Heart left ventricle (tissue), 16 donors: ENCODE measurements around the gene LTBP2. TPM values are rescaled to one million over a fixed set of nuclear protein-coding genes. Genes with fewer than 3 reads are reported as not detected.

Experiments
- ATAC-seq, 4 donors: fragments of 200-7000 bp; cut with Tn5 transposase; one replicate each; pipeline ENCODE4 v1.9.1; 2020 to 2022; ENCODE audit warnings: moderate library complexity in 4 of 4, mild to moderate bottlenecking in 3 of 4, moderate number of reproducible peaks in 1 of 4
- DNase-seq, 5 donors: peaks; one replicate each; pipeline ENCODE4 v3.0.0-alpha.2; 2020
- H3K27ac ChIP-seq, 12 donors: fragments of 200-600 bp; sonication (generic) in 4 of 12; one replicate each; pipeline versions ENCODE4 v1.5.0 to v1.8.0; 2016 to 2022; ENCODE audit warnings: mild to moderate bottlenecking in 2 of 12
- H3K27me3 ChIP-seq, 9 donors: fragments of 200-600 bp; sonication (generic) in 2 of 9; one replicate each; pipeline versions ENCODE4 v1.5.1 to v1.8.0; 2016 to 2022; ENCODE audit warnings: mild to moderate bottlenecking in 3 of 9
- H3K36me3 ChIP-seq, 9 donors: fragments of 200-600 bp; sonication (generic) in 2 of 9; one replicate each; pipeline versions ENCODE4 v1.5.0 to v1.8.0; 2018 to 2022; ENCODE audit warnings: mild to moderate bottlenecking in 2 of 9
- H3K4me1 ChIP-seq, 12 donors: fragments of 200-600 bp; sonication (generic) in 4 of 12; one replicate each; pipeline versions ENCODE4 v1.5.0 to v1.8.0; 2016 to 2022; ENCODE audit warnings: mild to moderate bottlenecking in 3 of 12
- H3K4me3 ChIP-seq, 12 donors: fragments of 200-600 bp; sonication (generic) in 4 of 12; one replicate each; pipeline versions ENCODE4 v1.5.0 to v1.8.0; 2017 to 2022; ENCODE audit warnings: mild to moderate bottlenecking in 9 of 12, moderate library complexity in 4 of 12
- H3K9me3 ChIP-seq, 12 donors: fragments of 200-600 bp; sonication (generic) in 4 of 12; one replicate each; pipeline versions ENCODE4 v1.5.0 to v1.8.0; 2016 to 2022; ENCODE audit warnings: mild to moderate bottlenecking in 1 of 12
- CTCF ChIP-seq, 12 donors: fragments of 200-600 bp; sonication (generic) in 4 of 12; IDR thresholded peaks; one replicate each; pipeline versions ENCODE4 v1.5.0 to v1.8.0; 2018 to 2022; ENCODE audit warnings: antibody characterized with exemption in 12 of 12, mild to moderate bottlenecking in 5 of 12
- POLR2A ChIP-seq, 2 donors: fragments of 450-650 bp; IDR thresholded peaks; one replicate each; pipeline ENCODE4 v1.6.1; 2017; ENCODE audit warnings: antibody characterized with exemption in 2 of 2, mild to moderate bottlenecking in 2 of 2, moderate library complexity in 2 of 2
- WGBS, 4 donors: extraction: QIAGEN DNeasy Blood & Tissue Kit in 2 of 4; methylation state at CpG; one replicate each; pipeline versions ENCODE4 v1.1.5 to v1.1.7; 2013 to 2018; 5-methylcytosine and 5-hydroxymethylcytosine counted together
- intact Hi-C, 10 donors: fragments of 100-400 bp; cut with DNase I; formaldehyde crosslinking; loops; one replicate each; pipeline versions ENCODE4 v1.11.1 to v1.14.2; 2022
- polyA plus RNA-seq, 2 donors: library from polyadenylated mRNA; stranded (reverse); fragments of 200-250 nt; gene quantifications; one replicate each; pipeline ENCODE4 v1.2.3, GENCODE V29; 2013
- total RNA-seq, 9 donors: library from RNA; depleted of rRNA in 2 of 9; stranded (reverse); fragments of >200 nt in 2 of 9; fragmentation: NEBNext Ultra II Directional in 3 of 9; extraction: Animal tissue kit (Norgen Biotek cat#: 25700) in 3 of 9; gene quantifications; one replicate each; pipeline versions ENCODE4 v1.1.0 to v1.2.4, GENCODE V29; 2016 to 2023
- donor health status: ischemic (EF 13 %, LVEDD 7.1; RV severe dilation, severe dysfunction).
- donor health status: healthy with polysubstance abuse.
- donor health status: DM: no; HTN: yes; CAD: no.
- donor health status: DM: no; HTN: no; CAD: no.
- donor health status: ischemic (EF 25% LVEDD 6.9; RV normal size, moderate dysfunction).
- donor health status: ischemic (EF 25% LVEDD 5.7; RV mildly dilated, moderate dysfunction).
- donor health status: healthy.
- donor health status: DM: yes; HTN: yes; CAD: no.
- donor health status: ischemic (EF 35%, LVEDD 5.7; RV mildly dilated, moderate dysfunction).
- donor health status: nonischemic (EF 11% LVEDD 7.7; RV severe dilation, severe dysfunction).
- donor health status: DM: yes; HTN: yes; CAD: no.
- donor health status: PGD.
- donor health status: ischemic (EF 29% LVEDD 5.4; RV normal size, mild dysfunction).
- donor health status: nonischemic (EF 23%, LVEDD 6.1; RV moderate dilation, normal function).

LTBP2 gene
- total and polyA plus RNA-seq, 11 donors, result 4.0 to 69.1 (median 29.5) TPM

- DNase-seq (peak in 1 of 5 donors; percentile 43), ATAC-seq (peak in 3 of 4 donors; percentile 27 to 40 (median 35))
- Histone ChIP-seq H3K9me3 (no peaks in the 10 kb centered on the region), H3K4me3 (no peak overlapping the region), H3K27me3 (no peaks in the 10 kb centered on the region), H3K36me3 (peaks cover 0 to 7% (median 0%) of the 10 kb centered on the region in 9 donors), H3K4me1 (peaks cover 0 to 32% (median 0%) of the 10 kb centered on the region in 12 donors), H3K27ac (no peak overlapping the region)
- WGBS, 4 donors, result 76 to 97% (median 80%) methylated on average over 1 of the region's 1 CpG
- no peak for TF ChIP-seq CTCF (IDR thresholded peaks at IDR 0.05)
- no peak for TF ChIP-seq POLR2A (IDR thresholded peaks at IDR 0.05)
- intact Hi-C loops, result loop anchor here in 1 of 10 donors (10.0 kb wide), 1 partner anchor 46 kb away; no protein-coding TSS in a partner anchor
Measured at GRCh38 chr14:74558655-74559054, 53.4 kb downstream of the LTBP2 start.

- Histone ChIP-seq H3K36me3 (peaks cover 0 to 7% (median 0%) of the 10 kb centered on the region in 9 donors), H3K27me3 (no peaks in the 10 kb centered on the region), H3K9me3 (no peaks in the 10 kb centered on the region), H3K27ac (no peak overlapping the region), H3K4me3 (no peak overlapping the region), H3K4me1 (peaks cover 0 to 30% (median 3%) of the 10 kb centered on the region in 12 donors)
- intact Hi-C loops, result loop anchor here in 1 of 10 donors (10.0 kb wide), 1 partner anchor 47 kb away; no protein-coding TSS in a partner anchor
- 77 to 99% (median 88%) methylated on average over 5 of the region's 5 CpGs for WGBS, 4 donors
- TF ChIP-seq CTCF (IDR thresholded peaks at IDR 0.05), result no peak
- no peak for TF ChIP-seq POLR2A (IDR thresholded peaks at IDR 0.05)
- DNase-seq (peak in 1 of 5 donors; percentile 19), ATAC-seq (no peak)
Measured at GRCh38 chr14:74557691-74558090, 54.3 kb downstream of the LTBP2 start.

- TF ChIP-seq CTCF (IDR thresholded peaks at IDR 0.05) (no peak), POLR2A (IDR thresholded peaks at IDR 0.05) (no peak)
- H3K36me3 ChIP-seq, result peaks cover 0 to 9% (median 2%) of the 10 kb centered on the region in 9 donors
- ATAC-seq (no peak), DNase-seq (peak in 1 of 5 donors; percentile 56)
- no peaks in the 10 kb centered on the region for H3K27me3 ChIP-seq
- peaks cover 0 to 50% (median 18%) of the 10 kb centered on the region in 12 donors for H3K4me1 ChIP-seq
- WGBS, 4 donors, result 92 to 97% (median 95%) methylated on average over 13 to 15 of the region's 15 CpGs
- H3K9me3 ChIP-seq, result no peaks in the 10 kb centered on the region
- no peak overlapping the region for H3K27ac ChIP-seq
- no peak overlapping the region for H3K4me3 ChIP-seq
- intact Hi-C loops, result loop anchor here in 1 of 10 donors (10.0 kb wide), 1 partner anchor 49 kb away; no protein-coding TSS in a partner anchor
Measured at GRCh38 chr14:74555476-74556050, 56.5 kb downstream of the LTBP2 start.

GRCh38 chr14:74554742-74555362 is 57.2 kb downstream of the LTBP2 start:
- peak in 2 of 5 donors; percentile 7 to 22 for DNase-seq
- no peak overlapping the region for H3K27ac ChIP-seq
- TF ChIP-seq POLR2A (IDR thresholded peaks at IDR 0.05) (no peak), CTCF (IDR thresholded peaks at IDR 0.05) (no peak)
- H3K36me3 ChIP-seq, result peaks cover 0 to 13% (median 2%) of the 10 kb centered on the region in 9 donors
- 83 to 86% (median 84%) methylated on average over 8 of the region's 8 CpGs for WGBS, 4 donors
- intact Hi-C loops, result loop anchor here in 2 of 10 donors (5.0 to 10.0 kb wide), 3 partner anchors 37 to 57 kb away; partner anchors contain the start of gene LTBP2 (in 1 of the 2)
- ATAC-seq, result no peak
- no peaks in the 10 kb centered on the region for H3K9me3 ChIP-seq
- peaks cover 0 to 44% (median 18%) of the 10 kb centered on the region in 12 donors for H3K4me1 ChIP-seq
- H3K27me3 ChIP-seq, result no peaks in the 10 kb centered on the region
- H3K4me3 ChIP-seq, result no peak overlapping the region
